ENCODE measurements around the gene NRDC.

The NRDC gene

DNA sequence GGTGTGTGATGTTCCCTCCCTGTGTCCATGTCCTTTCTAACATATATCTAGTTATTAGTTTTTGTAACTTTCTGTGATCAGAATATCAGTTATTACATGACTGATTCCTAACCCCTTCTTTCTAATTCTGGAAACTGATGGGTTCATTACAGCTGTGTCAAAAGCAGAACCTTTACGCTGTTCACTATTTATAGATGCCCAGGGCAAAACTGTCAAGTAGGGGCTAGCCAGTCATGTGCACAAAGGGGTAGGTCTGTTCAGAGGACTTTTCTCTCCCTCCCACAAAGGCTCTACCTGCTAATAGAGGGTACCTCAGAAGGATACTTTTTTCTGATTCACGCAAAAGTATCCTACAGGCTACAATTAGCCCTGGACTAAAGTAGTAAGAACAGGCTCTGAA lies 79.2 kb downstream of the NRDC start:
- TF ChIP-seq, protein P1, sequence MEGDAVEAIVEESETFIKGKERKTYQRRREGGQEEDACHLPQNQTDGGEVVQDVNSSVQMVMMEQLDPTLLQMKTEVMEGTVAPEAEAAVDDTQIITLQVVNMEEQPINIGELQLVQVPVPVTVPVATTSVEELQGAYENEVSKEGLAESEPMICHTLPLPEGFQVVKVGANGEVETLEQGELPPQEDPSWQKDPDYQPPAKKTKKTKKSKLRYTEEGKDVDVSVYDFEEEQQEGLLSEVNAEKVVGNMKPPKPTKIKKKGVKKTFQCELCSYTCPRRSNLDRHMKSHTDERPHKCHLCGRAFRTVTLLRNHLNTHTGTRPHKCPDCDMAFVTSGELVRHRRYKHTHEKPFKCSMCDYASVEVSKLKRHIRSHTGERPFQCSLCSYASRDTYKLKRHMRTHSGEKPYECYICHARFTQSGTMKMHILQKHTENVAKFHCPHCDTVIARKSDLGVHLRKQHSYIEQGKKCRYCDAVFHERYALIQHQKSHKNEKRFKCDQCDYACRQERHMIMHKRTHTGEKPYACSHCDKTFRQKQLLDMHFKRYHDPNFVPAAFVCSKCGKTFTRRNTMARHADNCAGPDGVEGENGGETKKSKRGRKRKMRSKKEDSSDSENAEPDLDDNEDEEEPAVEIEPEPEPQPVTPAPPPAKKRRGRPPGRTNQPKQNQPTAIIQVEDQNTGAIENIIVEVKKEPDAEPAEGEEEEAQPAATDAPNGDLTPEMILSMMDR (conservative IDR thresholded peaks at IDR 0.05), result no peak
- no peak overlapping the region for H3K27ac ChIP-seq

DNA sequence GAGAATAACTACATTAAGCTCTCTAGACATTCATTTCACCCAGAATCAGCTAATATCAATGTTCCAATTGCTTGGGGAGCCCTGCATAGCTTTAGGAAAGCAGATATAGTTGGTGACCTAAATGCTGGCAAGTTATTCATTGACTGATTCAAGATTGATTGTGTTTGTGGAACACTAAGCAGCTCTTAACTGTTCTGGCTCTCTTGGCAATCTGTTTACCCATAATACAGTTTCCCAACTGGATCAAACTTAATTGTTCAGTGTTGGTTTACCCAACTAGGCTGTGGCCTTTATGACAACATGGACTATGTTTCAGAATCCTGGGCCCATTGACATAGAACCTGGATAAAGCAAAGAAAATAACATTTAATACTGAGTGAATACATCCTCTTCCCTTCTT lies 83.7 kb downstream of the NRDC start:
- TF ChIP-seq, protein P1 (conservative IDR thresholded peaks at IDR 0.05), result no peak
- H3K27ac ChIP-seq, result no peak overlapping the region

DNA sequence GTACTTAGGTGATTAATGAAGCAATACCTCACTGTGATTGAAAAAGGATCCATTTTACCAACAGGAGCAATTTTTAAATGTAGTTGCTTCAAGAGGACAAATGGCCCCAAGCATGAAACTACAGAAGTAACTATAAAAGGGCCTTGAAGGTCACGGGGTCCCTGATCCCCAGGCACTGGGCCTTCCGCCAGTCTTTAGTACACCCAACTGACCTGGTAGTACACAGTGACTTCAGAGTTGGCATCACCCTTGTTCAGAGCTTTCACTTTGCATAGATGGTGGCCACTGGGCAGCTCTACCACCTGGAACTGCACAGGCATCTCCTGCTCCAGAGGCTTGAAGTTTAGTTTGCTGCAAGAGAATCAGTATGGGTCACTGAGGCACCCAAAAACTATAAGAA lies 84.3 kb downstream of the NRDC start:
- no peak overlapping the region for H3K27ac ChIP-seq
- TF ChIP-seq, protein P1 (conservative IDR thresholded peaks at IDR 0.05), result no peak

DNA sequence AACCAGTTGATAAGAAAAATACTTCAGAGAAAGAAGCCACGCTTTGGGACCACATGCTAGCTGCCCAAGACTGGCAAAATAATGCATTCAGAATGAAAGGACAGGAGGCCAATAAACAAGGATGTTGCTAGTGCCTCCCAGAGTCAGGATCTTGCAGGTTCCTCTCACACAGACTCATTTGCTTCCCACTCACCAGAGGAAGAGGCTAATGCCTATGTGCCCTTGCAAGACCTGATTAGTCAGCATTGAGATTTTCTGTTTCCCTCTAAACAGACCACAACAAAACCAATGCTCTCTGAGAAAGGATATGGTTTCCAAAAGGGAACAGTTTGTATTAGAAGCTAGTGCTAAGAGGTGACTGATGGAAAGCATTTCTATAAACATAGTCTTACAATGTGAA lies 85.7 kb downstream of the NRDC start:
- TF ChIP-seq, protein P1 (conservative IDR thresholded peaks at IDR 0.05), result no peak
- no peak overlapping the region for H3K27ac ChIP-seq

DNA sequence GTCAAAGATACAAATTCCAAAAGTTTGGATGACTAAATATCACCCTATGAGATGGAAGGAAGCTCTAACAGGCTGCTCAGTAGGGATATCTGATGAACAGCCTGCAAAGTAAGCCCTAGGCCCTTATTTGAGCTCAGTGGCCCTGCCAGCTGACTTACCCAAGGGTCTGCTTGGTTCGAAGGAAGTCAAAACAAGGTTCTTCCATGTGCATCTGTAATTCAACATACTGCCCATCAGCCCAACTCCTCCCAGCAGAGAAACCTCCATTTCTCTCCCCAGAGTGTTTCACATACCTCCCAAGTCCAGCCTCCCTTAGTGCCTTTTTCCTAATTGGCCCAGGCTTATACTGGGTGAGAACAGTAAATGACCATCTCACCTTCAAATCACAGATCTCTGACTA lies 86.6 kb downstream of the NRDC start:
- TF ChIP-seq, protein P1 (conservative IDR thresholded peaks at IDR 0.05), result no peak
- no peak overlapping the region for H3K27ac ChIP-seq

DNA sequence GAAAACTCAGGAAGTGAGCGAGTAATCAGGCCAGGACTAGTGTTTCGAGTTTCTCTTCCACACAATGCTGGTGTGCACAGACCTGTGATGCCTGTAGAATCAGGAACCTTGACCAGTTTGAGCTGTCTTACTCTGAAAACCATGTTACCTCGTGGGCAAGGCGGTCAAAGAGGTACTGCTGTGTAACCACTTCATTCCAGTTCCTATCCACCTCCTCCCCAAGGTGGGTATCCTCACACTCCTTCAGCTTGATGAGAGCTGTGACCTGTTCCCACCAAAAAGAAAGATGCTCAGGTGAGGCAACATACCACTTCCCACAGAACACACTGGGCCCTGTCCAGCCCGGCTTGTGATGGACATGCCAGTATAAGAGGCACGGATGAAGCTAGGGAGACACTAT lies 88.1 kb downstream of the NRDC start:
- no peak overlapping the region for H3K27ac ChIP-seq
- TF ChIP-seq, protein P1 (conservative IDR thresholded peaks at IDR 0.05), result no peak

DNA sequence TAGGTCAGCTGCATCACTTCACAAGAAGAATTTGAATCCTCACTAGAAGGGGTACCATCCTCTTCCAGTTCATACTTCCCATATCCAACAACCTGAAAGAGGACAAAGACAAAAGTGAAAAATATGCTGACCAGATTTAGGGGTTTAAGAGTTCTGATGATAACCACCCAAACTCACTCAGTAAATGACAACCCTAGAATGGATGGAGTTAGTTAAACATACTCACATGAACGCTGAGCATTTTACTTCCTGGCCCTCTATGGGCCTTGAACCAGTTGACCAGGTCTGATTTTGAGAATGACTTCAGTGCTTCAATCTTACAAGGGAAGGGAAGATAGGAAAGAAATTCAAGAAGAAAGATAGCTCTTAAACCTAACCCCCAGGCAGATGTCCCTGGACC lies 89.2 kb downstream of the NRDC start:
- H3K27ac ChIP-seq, result no peak overlapping the region; the same call in 1 of the 2 replicates
- TF ChIP-seq, protein P1 (conservative IDR thresholded peaks at IDR 0.05), result no peak

DNA sequence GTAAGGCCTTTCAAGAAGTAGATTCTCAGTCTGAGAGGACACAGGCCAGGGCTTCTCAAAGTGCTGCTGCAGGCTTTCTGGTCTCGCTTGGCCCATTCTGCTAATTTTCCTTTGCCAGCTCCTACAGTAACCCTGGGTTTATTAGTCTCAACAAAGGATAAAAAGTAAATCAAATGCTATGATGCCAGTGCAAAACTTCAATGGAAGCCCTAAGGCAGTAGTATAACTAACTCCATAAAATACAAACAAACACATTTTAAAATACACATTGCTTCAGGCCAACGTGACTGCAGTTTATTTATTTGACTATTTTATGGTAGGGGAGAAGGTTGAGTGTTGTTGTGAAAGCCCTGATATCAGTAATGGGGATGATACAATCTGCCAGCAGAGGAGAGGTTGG lies 89.6 kb downstream of the NRDC start:
- H3K27ac ChIP-seq, result no peak overlapping the region; the same call in 1 of the 2 replicates
- TF ChIP-seq, protein P1 (conservative IDR thresholded peaks at IDR 0.05), result no peak

All from VCaP (cell line).